HEK293 (cell line): ENCODE measurements around the gene MCRIP1.
A peak's percentile ranks its signal among the peaks of the same experiment; 100 is the strongest.

ENCODE experiments used
- CTCF ChIA-PET: fragments of 350-600 bp; formaldehyde crosslinking; extraction: SDS; loops from one replicate; lab custom pipeline; 2021; ENCODE audit warnings: antibody characterized with exemption; lab: Yijun Ruan, JAX
- POLR2A ChIA-PET: fragments of 300-600 bp; formaldehyde crosslinking; extraction: SDS; loops from one replicate; lab custom pipeline; 2020; ENCODE audit warnings: antibody characterized with exemption, inconsistent platforms; lab: Yijun Ruan, JAX
- H3K27ac ChIP-seq: fragments of 200-500 bp; sonication (Bioruptor generic); 2 replicates; pipeline ENCODE4 v1.5.1; 2014; ENCODE audit warnings: low read depth, low read length, control low read depth, inconsistent platforms; ENCODE audit errors: extremely low read depth
- H3K36me3 ChIP-seq, 2 experiments: fragments of 200-500 bp in 1 of 2; sonication (Bioruptor generic) in 1 of 2; 1 replicate in 1 of 2; 2 replicates in 1 of 2; pipeline ENCODE4 v1.5.1; 2014 to 2017; ENCODE audit warnings: inconsistent platforms in 2 of 2, low read length in 2 of 2; ENCODE audit not compliant: control insufficient read depth in 2 of 2, insufficient read depth in 1 of 2
- H3K4me1 ChIP-seq: fragments of 200-500 bp; sonication (Bioruptor generic); 2 replicates; pipeline ENCODE4 v1.5.1; 2014; ENCODE audit warnings: mild to moderate bottlenecking, low read length, inconsistent platforms; ENCODE audit not compliant: control insufficient read depth, insufficient read depth
- H3K4me3 ChIP-seq: 2 replicates; pipeline ENCODE4 v1.5.1; 2011; ENCODE audit warnings: low read depth, mild to moderate bottlenecking, control low read depth, low read length, moderate library complexity
- H3K9me3 ChIP-seq: fragments of 200-500 bp; sonication (Bioruptor generic); 2 replicates; pipeline ENCODE4 v1.5.1; 2014; ENCODE audit warnings: low read depth, low read length, inconsistent platforms; ENCODE audit not compliant: control insufficient read depth, insufficient read depth
- HOXC10 ChIP-seq: sonication (generic); formaldehyde crosslinking; IDR thresholded peaks from 2 replicates; pipeline ENCODE4 v1.8.1; 2023; ENCODE audit warnings: mild to moderate bottlenecking, missing genetic modification reagents
- IKZF3 ChIP-seq: fragments of 450-650 bp; IDR thresholded peaks from 2 replicates; pipeline ENCODE4 v1.5.0; 2018; ENCODE audit warnings: missing biosample characterization, mild to moderate bottlenecking, missing genetic modification characterization, moderate library complexity
- OSR2 ChIP-seq: fragments of 450-650 bp; formaldehyde crosslinking; IDR thresholded peaks from 2 replicates; pipeline ENCODE4 v1.5.1; 2016; ENCODE audit warnings: missing biosample characterization, missing genetic modification characterization
- TRIM28 ChIP-seq: IDR thresholded peaks from 2 replicates; pipeline ENCODE4 v1.6.1; 2011; ENCODE audit warnings: low read length, control low read depth, borderline replicate concordance
- YY2 ChIP-seq: fragments of 450-650 bp; formaldehyde crosslinking; IDR thresholded peaks from 2 replicates; pipeline ENCODE4 v1.5.1; 2016; ENCODE audit warnings: missing biosample characterization, missing genetic modification characterization
- ZBTB7A ChIP-seq: fragments of 450-650 bp; formaldehyde crosslinking; IDR thresholded peaks from 2 replicates; pipeline ENCODE4 v1.5.1; 2016; ENCODE audit warnings: low read depth, missing biosample characterization, missing genetic modification characterization
- ZIC2 ChIP-seq: fragments of 450-650 bp; formaldehyde crosslinking; IDR thresholded peaks from 2 replicates; pipeline ENCODE4 v1.5.1; 2016; ENCODE audit warnings: missing biosample characterization, missing genetic modification characterization
- ZNF121 ChIP-seq: fragments of 450-650 bp; formaldehyde crosslinking; IDR thresholded peaks from 2 replicates; pipeline ENCODE4 v1.5.1; 2016; ENCODE audit warnings: missing biosample characterization, missing genetic modification characterization
- ZNF133 ChIP-seq: fragments of 450-650 bp; formaldehyde crosslinking; IDR thresholded peaks from 2 replicates; pipeline ENCODE4 v1.5.1; 2016; ENCODE audit warnings: missing biosample characterization, missing genetic modification characterization
- ZNF341 ChIP-seq: fragments of 450-650 bp; formaldehyde crosslinking; IDR thresholded peaks from 2 replicates; pipeline ENCODE4; 2016; ENCODE audit warnings: low read depth, missing biosample characterization, missing genetic modification characterization
- ZNF394 ChIP-seq: fragments of 450-650 bp; formaldehyde crosslinking; IDR thresholded peaks from 2 replicates; pipeline ENCODE4 v1.5.1; 2016; ENCODE audit warnings: missing biosample characterization, missing genetic modification characterization, mild to moderate bottlenecking, moderate library complexity, borderline replicate concordance
- ZNF433 ChIP-seq: fragments of 450-650 bp; formaldehyde crosslinking; IDR thresholded peaks from 2 replicates; pipeline ENCODE4 v1.5.1; 2016; ENCODE audit warnings: missing biosample characterization, missing genetic modification characterization, low read depth
- ZNF544 ChIP-seq: fragments of 450-650 bp; formaldehyde crosslinking; IDR thresholded peaks from 2 replicates; pipeline ENCODE4 v1.5.0; 2017; ENCODE audit warnings: missing biosample characterization, missing genetic modification characterization
- ZNF704 ChIP-seq: fragments of 450-650 bp; formaldehyde crosslinking; IDR thresholded peaks from 2 replicates; pipeline ENCODE4 v1.5.1; 2016; ENCODE audit warnings: missing biosample characterization, missing genetic modification characterization
- ZNF785 ChIP-seq: fragments of 450-650 bp; formaldehyde crosslinking; IDR thresholded peaks from 2 replicates; pipeline ENCODE4 v1.5.1; 2016; ENCODE audit warnings: missing biosample characterization, missing genetic modification characterization
- ZSCAN30 ChIP-seq: fragments of 450-650 bp; IDR thresholded peaks from 2 replicates; pipeline ENCODE4 v1.5.1; 2018; ENCODE audit warnings: missing biosample characterization, mild to moderate bottlenecking, missing genetic modification characterization, moderate library complexity
- TF ChIP-seq, protein P1 (sequence below): fragments of 450-650 bp; formaldehyde crosslinking; conservative IDR thresholded peaks from 2 replicates; pipeline ENCODE4 v1.5.1; 2016; ENCODE audit warnings: low read depth, missing biosample characterization, missing genetic modification characterization
- TF ChIP-seq, protein P2 (sequence below): sonication (generic); formaldehyde crosslinking; IDR thresholded peaks from 2 replicates; pipeline ENCODE4 v1.8.1; 2022; ENCODE audit warnings: mild to moderate bottlenecking, moderate library complexity, missing genetic modification reagents
- TF ChIP-seq, protein P3 (sequence below): fragments of 450-650 bp; formaldehyde crosslinking; IDR thresholded peaks from 2 replicates; pipeline ENCODE4 v1.5.1; 2016; ENCODE audit warnings: missing biosample characterization, missing genetic modification characterization

Gene MCRIP1

GRCh38 chr17:81813371-81813684 lies 19.8 kb downstream of the MCRIP1 start (continued):
- TF ChIP-seq, protein P1, sequence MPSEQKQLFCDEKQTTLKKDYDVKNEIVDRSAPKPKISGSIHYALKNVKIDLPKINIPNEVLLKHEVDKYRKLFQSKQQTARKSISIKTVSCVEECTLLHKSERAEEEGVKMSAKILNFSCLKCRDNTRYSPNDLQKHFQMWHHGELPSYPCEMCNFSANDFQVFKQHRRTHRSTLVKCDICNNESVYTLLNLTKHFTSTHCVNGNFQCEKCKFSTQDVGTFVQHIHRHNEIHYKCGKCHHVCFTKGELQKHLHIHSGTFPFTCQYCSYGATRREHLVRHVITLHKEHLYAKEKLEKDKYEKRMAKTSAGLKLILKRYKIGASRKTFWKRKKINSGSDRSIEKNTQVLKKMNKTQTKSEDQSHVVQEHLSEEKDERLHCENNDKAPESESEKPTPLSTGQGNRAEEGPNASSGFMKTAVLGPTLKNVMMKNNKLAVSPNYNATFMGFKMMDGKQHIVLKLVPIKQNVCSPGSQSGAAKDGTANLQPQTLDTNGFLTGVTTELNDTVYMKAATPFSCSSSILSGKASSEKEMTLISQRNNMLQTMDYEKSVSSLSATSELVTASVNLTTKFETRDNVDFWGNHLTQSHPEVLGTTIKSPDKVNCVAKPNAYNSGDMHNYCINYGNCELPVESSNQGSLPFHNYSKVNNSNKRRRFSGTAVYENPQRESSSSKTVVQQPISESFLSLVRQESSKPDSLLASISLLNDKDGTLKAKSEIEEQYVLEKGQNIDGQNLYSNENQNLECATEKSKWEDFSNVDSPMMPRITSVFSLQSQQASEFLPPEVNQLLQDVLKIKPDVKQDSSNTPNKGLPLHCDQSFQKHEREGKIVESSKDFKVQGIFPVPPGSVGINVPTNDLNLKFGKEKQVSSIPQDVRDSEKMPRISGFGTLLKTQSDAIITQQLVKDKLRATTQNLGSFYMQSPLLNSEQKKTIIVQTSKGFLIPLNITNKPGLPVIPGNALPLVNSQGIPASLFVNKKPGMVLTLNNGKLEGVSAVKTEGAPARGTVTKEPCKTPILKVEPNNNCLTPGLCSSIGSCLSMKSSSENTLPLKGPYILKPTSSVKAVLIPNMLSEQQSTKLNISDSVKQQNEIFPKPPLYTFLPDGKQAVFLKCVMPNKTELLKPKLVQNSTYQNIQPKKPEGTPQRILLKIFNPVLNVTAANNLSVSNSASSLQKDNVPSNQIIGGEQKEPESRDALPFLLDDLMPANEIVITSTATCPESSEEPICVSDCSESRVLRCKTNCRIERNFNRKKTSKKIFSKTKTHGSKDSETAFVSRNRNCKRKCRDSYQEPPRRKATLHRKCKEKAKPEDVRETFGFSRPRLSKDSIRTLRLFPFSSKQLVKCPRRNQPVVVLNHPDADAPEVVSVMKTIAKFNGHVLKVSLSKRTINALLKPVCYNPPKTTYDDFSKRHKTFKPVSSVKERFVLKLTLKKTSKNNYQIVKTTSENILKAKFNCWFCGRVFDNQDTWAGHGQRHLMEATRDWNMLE (tag by site-specific recombination), result no peak
- TF ChIP-seq, protein P2, sequence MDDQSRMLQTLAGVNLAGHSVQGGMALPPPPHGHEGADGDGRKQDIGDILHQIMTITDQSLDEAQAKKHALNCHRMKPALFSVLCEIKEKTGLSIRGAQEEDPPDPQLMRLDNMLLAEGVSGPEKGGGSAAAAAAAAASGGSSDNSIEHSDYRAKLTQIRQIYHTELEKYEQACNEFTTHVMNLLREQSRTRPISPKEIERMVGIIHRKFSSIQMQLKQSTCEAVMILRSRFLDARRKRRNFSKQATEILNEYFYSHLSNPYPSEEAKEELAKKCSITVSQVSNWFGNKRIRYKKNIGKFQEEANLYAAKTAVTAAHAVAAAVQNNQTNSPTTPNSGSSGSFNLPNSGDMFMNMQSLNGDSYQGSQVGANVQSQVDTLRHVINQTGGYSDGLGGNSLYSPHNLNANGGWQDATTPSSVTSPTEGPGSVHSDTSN, result no peak
- no peak for TF ChIP-seq OSR2 (tag by site-specific recombination)
- TF ChIP-seq, all 188 proteins: peak for 0

- CTCF ChIA-PET, result interaction anchor here (1.6 kb wide), 1 partner anchor 9 kb away, joined by 5 read pairs; no protein-coding TSS in a partner anchor
- Histone ChIP-seq H3K4me1 (peaks cover 11% of the 10 kb centered on the region), H3K36me3 (no peaks in the 10 kb centered on the region), H3K9me3 (no peaks in the 10 kb centered on the region), H3K4me3 (no peak overlapping the region), H3K27ac (no peak overlapping the region)
- TF ChIP-seq, protein P3, sequence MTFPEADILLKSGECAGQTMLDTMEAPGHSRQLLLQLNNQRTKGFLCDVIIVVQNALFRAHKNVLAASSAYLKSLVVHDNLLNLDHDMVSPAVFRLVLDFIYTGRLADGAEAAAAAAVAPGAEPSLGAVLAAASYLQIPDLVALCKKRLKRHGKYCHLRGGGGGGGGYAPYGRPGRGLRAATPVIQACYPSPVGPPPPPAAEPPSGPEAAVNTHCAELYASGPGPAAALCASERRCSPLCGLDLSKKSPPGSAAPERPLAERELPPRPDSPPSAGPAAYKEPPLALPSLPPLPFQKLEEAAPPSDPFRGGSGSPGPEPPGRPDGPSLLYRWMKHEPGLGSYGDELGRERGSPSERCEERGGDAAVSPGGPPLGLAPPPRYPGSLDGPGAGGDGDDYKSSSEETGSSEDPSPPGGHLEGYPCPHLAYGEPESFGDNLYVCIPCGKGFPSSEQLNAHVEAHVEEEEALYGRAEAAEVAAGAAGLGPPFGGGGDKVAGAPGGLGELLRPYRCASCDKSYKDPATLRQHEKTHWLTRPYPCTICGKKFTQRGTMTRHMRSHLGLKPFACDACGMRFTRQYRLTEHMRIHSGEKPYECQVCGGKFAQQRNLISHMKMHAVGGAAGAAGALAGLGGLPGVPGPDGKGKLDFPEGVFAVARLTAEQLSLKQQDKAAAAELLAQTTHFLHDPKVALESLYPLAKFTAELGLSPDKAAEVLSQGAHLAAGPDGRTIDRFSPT (tag by site-specific recombination), result 0 out of 2 replicates have a peak, but pooled peaks have one; percentile 12
- TF ChIP-seq YY2 (no peak), ZNF394 (no peak), ZNF433 (no peak), ZNF341 (tag by site-specific recombination) (no peak), ZIC2 (0 out of 2 replicates have a peak, but pooled peaks have one; percentile 27)
- POLR2A ChIA-PET, result interaction anchor here (0.5 kb wide), 1 partner anchor 17 kb away, joined by 3 read pairs; no protein-coding TSS in a partner anchor
Measured at GRCh38 chr17:81812571-81813370, 20.3 kb downstream of the MCRIP1 start.

- H3K4me1 ChIP-seq, result peaks cover 11% of the 10 kb centered on the region
- CTCF ChIA-PET, result interaction anchor here (0.8 to 1.6 kb wide), 2 partner anchors 10 to 350 kb away, joined by 3 to 5 read pairs; no protein-coding TSS in a partner anchor
- no peak overlapping the region for H3K4me3 ChIP-seq
- no peaks in the 10 kb centered on the region for H3K9me3 ChIP-seq
- H3K36me3 ChIP-seq, result no peaks in the 10 kb centered on the region
- POLR2A ChIA-PET, result interaction anchor here (0.5 kb wide), 1 partner anchor 16 kb away, joined by 3 read pairs; no protein-coding TSS in a partner anchor
- H3K27ac ChIP-seq, result no peak overlapping the region
- TF ChIP-seq ZNF544 (no peak), ZNF785 (tag by site-specific recombination) (no peak), ZSCAN30 (no peak), ZBTB7A (tag by site-specific recombination) (no peak), ZNF704 (no peak), ZNF121 (tag by site-specific recombination) (no peak), ZNF133 (tag by site-specific recombination) (no peak), IKZF3 (tag by site-specific recombination) (no peak), TRIM28 (no peak), HOXC10 (no peak)
Measured at GRCh38 chr17:81811705-81812570, 21.2 kb downstream of the MCRIP1 start.
